ENCODE results near the gene RNF151.
"Not testable (repeated sequence)": the region's sequence is repeated elsewhere in the genome, so short reads cannot be mapped to it uniquely, and the experiment has no call there.

Gene RNF151

GRCh38 chr16:1938910-1939309, 27.7 kb upstream of the RNF151 start:
- no peak for DNase-seq (ENCODE audit: low spot score)

GRCh38 chr16:1939833-1940232, 26.8 kb upstream of the RNF151 start:
- DNase-seq (ENCODE audit: low spot score): not testable (repeated sequence)

GRCh38 chr16:1940273-1941161, 26.1 kb upstream of the RNF151 start:
- no peak for DNase-seq (ENCODE audit: low spot score)

DNA sequence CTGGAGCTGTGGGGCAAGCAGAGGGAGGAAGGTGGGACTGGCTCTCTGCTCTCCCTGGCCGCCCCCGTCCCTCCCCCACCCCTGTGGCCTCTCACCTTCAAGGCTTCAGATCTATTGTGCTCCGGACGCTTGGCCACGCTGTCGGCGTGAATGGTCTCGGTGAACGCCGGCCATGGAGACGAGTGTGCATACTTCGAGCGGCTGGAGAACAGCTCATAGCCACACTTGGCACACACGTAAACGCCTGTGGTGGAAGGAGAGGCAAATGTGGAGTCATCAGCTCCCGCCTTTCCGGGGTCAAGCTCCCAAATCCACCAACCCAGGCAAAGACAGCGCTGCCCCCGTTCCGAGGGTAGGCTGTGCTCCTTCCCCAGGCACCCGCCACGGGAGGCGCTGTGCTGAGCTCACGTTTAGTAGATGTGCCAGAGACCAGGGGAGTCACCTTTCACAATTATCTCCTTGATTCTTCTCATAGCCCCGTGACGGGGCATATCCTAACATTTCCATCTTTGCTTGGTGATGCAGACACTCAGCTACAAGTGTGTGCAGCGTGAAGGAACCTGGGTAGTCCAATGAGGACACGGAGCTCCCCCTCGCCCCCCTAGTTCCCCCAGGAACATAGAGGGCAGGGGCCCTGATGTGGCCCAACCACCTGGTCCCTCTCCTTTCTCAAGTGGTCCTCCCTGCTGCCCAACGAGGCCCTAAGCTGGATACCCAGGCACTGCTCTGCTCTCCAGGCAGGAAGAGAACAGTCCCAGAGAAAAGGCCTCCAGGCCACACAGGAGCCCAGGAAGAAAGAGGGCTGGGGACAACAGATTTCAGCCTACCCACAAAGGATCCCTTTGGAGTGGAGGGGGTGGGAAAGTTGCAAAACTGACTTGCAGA, 25.3 kb upstream of the RNF151 start:
- DNase-seq (ENCODE audit: low spot score): no peak

DNA sequence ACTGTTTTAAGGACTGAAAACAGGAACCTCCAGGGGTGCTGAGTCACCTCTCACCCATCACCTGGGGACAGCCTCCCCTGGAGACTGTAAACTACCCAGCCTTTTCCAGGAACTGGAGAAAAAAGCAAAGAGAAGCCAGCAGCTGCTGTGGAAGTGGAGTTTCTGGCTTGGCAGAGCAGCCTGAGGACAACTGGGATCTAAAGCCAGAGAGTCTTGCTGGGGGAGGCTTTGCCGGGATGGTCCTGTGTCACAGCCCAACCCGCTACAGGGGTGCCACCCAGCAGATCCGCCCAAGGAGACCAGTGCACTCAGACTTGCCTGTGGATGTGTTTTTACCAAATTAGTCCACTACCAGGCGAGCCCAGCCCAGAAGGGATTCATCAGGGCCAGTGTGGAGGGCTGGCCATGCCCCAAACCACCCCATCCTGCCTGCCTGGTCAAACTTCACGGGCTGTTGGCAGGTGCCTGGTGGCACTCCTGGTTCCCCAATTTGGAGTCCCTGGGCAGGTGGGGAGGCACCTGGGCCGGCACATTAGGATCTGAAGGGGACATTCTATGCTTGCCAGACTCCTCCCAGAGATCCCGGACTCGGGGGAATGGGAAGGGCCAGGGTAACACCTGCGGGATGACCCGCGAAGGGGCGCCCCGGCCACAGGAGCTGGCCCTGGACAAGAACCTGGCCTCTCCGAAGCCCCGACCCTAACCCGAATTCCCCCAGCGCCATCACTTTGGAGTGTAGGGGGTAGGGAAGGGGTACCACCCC, 24.4 kb upstream of the RNF151 start:
- DNase-seq (ENCODE audit: low spot score): no peak

DNA sequence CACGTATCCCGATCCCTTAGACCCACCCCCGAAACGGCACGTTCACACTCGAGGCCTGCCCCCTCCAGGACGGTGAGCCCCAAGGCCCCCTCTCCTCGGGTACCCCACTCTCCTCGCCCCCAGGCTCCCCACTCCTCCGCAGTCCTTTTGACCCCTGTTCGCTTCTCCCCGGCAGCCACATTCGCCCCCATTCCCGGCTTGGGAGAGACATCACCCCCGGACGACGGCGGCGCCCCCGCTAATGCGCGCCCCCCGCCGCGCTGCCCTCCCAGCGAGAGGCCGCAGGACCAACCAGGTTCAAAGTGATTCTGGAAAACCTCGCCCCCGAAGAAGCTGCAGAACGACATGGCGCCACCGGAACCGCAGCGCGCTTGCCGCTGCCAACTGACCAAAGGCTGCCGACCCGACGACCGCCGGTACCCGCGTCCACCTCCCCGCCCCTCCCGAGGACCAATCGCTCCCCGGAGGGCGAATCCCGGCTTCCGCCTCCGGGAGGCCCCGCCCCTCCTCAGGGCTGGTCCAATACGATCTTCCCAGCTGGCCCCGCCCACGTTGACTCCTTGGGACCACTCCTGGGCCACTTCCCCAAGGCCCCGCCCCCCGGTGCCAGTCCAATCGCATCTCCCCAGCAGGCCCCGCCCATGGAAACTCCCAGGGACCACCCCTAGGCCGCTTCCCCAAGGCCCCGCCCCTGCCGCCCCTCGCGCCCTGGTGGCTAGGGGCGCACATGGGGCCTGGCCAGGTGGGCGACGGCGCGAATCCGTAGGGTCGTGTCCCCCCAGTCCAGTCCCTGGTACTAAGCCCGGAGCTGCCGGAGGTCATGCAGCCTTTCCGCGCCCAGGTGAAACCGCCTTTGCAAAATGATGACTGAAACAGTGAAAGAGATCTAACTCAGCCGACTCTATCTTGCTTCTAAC, 23.6 kb upstream of the RNF151 start, which contains the start of gene MSRB1:
MSRB1 (minus strand) TSS at position 390 of the 917 bp plus-strand sequence; CDS start at position 347, 43 bp downstream.
- peak; percentile 99 for DNase-seq (ENCODE audit: low spot score)

DNA sequence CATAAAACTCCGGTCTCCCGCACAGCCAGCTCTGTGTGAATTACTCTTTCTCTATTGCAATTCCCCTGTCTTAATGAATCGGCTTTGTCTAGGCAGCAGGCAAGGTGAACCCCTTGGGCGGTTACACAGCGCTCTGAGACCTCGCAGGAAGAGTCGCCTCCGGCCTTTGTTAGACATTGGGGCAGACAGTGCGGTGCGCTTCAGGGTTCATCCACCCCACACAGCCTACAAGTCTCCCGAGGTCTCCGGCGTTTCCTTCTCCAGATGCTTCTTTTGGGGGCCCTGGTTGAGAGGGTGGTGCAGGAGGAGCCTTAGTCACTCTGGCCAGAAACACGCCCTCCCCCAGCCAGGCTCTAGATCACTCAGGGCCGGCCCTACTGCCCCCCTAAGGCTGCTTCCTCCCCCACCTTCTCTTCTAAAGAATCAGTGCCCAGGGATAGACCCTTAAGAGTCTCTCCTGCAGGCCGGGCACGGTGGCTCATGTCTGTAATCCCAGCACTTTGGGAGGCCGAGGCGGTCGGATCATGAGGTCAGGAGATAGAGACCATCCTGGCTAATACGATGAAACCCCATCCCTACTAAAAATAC, 21.9 kb upstream of the RNF151 start:
- no peak for DNase-seq (ENCODE audit: low spot score)

GRCh38 chr16:1945559-1946391, 20.9 kb upstream of the RNF151 start:
- DNase-seq (ENCODE audit: low spot score): no peak

DNA sequence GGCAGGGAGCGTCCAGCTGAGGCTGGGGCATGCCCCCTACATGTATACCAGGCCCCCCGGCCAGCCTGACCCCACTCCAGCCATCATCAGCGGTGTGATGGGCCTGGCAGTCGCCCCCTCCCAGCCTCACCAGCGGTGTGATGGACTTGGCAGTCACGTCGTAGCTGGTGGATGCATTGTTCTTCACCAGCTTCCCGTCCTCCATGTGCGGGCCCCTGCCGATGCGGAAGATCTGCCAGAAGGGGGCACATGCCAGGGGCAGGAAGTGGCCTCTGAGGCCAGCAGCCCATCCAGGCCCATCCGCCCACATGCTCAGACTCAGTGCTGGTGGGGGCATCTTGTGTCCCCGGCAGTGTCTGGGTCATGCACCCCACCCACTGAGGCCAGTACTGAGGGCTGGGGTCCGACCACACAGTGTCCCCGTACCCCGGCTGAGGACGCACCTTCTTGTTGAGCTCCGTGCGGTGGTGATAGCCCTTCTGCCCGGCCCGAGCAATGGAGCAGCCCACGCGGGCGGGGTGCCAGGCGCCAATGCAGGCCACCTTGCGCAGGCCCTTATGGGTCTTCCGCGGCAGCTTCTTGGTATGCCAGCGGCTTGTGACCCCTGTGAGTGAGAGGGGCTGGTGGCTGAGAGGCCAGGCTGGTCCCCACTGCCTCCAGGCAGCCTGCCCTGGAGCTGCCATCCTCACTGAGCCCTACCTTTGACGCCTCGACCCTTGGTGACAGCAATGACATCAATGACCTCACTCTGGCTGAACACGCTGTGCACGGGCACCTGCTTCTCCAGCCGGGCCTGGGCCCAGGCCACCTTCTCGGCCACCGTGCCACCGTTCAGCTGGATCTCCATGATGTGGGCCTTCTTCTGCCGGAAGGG, 19.9 kb upstream of the RNF151 start:
- DNase-seq (ENCODE audit: low spot score): no peak

- no peak for DNase-seq (ENCODE audit: low spot score)
Observed at GRCh38 chr16:1947369-1947670, 19.3 kb upstream of the RNF151 start.

- no peak for DNase-seq (ENCODE audit: low spot score)
Observed at GRCh38 chr16:1949507-1949906, 17.1 kb upstream of the RNF151 start.

GRCh38 chr16:1950047-1950446, 16.6 kb upstream of the RNF151 start:
- DNase-seq (ENCODE audit: low spot score): no peak

DNA sequence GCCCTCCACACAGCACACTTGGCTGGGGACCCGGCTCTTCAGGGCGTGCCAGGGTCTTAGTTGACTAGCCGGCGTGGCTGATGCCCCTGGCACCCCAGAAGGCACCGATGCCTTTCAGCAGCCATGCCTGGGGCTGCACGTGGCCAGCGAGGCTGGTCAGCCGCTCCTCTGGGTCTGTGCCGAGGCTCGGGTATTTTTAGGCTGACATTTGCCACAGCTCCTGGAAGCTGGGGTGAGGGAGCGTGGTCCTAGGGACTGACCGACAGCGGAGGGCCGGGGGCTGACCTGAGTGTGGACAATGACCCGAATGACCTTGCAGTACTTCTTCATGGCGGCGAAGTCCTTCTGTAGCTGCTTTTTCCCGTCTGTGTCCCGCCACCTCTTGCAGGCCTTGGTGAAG, 16.1 kb upstream of the RNF151 start:
- DNase-seq (ENCODE audit: low spot score): no peak

DNA sequence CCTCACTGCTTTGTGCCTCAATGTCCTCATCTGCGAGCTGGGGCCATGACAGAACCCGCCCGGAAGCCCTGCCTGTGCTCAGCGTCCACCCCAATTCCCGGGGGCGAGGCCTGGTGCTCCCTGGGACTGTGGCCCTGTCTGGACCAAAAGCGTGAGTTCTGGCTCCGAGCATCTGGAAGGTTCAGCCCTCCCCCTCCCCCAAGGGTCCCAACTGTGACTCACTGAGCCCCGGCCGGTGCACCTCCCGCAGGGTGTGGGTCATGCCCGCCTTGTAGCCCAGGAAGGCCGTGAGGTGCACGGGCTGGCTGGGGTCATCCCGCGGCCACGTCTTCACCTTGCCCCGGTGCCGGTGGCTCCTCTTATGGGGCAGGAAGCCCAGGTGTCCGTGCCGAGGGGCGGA, 12.9 kb upstream of the RNF151 start:
- no peak for DNase-seq (ENCODE audit: low spot score)

DNA sequence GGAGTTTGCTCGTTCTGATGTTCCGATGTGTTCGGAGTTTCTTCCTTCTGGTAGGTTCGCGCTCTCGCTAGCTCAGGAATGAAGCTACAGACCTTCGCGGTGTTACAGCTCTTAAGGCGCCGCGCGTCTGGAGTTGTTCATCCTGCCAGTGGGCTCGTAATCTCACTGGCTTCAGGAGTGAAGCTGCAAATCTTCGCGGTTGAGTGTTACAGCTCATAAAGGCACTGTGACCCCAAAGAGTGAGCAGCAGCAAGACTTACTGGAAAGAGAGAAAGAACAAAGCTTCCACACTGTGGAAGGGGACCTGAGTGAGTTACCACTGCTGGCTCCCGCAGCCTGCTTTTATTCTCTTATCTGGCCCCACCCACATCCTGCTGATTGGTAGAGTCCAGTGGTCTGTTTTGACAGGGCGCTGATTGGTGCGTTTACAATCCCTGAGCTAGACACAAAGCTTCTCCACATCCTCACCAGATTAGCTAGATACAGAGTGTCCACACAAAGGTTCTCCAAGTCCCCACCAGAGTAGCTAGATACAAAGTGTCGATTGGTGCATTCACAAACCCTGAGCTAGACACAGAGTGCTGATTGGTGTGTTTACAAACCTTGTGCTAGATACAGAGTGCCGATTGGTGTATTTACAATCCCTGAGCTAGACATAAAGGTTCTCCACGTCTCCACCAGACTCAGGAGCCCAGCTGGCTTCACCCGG, 9.1 kb upstream of the RNF151 start:
- DNase-seq (ENCODE audit: low spot score): not testable (repeated sequence)

DNA sequence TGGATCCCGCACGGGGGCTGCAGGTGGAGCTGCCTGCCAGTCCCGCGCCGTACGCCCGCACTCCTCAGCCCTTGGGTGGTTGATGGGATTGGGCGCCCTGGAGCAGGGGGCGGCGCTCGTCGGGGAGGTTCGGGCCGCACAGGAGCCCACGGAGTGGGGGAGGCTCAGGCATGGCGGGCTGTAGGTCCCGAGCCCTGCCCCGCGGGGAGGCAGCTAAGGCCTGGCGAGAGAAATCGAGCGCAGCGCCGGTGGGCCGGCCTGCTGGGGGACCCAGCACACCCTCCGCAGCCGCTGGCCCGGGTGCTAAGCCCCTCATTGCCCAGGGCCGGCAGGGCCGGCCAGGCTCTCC, 8.5 kb upstream of the RNF151 start:
- not testable (repeated sequence) for DNase-seq (ENCODE audit: low spot score)

GRCh38 chr16:1958715-1959268, 7.9 kb upstream of the RNF151 start:
- DNase-seq (ENCODE audit: low spot score): no peak

Measured in LoVo (cell line).